Measurements from ENCODE around the gene PHLPP1. TPM values are rescaled to one million over a fixed set of nuclear protein-coding genes. Genes with fewer than 3 reads are reported as not detected.

Gene PHLPP1
- total and polyA plus RNA-seq, 2 experiments from 2014 or later = 15.7 to 73.6 TPM

DNA sequence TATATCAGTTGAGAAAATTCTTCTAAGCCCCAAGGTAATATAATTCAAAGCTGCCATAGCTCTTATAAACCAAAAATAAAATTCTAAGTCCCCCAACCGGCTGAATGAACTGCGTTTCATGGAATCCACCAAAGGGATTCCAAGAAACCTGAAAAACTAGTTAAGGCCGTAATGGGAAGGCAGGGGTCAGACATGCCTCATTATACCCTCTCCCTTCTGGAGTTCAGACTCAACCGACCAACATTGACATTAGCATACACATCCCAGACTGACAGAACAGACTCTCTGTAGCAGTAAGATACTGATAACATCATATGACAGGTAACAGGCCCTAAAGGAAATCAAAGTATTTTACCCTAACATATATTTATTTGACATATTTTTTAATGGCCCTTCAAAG, 31.4 kb upstream of the PHLPP1 start:
- no peak overlapping the region for H3K4me3 Mint-ChIP-seq

DNA sequence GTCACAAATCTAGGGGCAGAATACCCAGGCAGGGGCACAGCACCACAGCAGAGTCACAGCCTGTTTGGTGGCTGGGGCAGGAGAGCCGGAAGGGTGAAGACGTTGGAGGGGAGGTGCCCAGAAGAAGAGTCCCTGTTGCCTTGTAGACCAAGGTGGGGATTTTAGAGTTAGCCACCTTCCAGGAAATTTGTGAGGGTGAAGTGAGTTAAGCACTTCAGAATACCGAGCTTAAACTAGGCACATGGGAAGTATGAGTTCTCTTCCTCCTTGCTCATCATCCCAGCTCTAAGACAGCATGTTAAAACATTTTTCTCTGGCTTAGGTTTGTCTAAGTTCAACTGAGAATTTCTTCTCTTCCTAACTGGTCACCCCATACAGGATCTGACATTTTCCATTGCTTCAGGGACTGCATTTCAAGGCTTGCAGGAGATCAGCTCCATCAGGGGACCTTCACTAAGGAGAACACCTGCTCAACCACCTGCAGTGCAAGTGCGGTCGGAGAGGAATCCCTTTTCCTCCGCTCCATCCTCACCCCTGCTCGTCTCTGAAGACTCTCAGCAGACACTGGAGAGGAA, 26.5 kb upstream of the PHLPP1 start:
- H3K4me1 Mint-ChIP-seq = peaks cover 7% of the 10 kb centered on the region
- ATAC-seq = no peak
- Histone ChIP-seq H3F3A (replicated peaks; ENCODE audit: low read depth) (no peaks in the 10 kb centered on the region), H3K79me2 (replicated peaks; ENCODE audit: insufficient read depth) (no peaks in the 10 kb centered on the region), H3K9me2 (ENCODE audit: insufficient read depth) (no peaks in the 10 kb centered on the region), H2AFZ (no peak overlapping the region), H4K20me1 (replicated peaks; ENCODE audit: insufficient read depth) (no peaks in the 10 kb centered on the region), H3K36me3 (ENCODE audit: insufficient read depth) (no peaks in the 10 kb centered on the region), H3K27me3 (ENCODE audit: insufficient read depth) (no peaks in the 10 kb centered on the region), H3K4me3 (no peak overlapping the region), H3K27ac (ENCODE audit: low read depth) (no peak overlapping the region), H3K4me2 (no peak overlapping the region), H3K4me1 (ENCODE audit: insufficient read depth) (no peaks in the 10 kb centered on the region)
- H3K9me3 Mint-ChIP-seq = peaks cover 24% of the 10 kb centered on the region
- DNase-seq (ENCODE audit: low spot score) = no peak
- no peak overlapping the region for H3K27ac Mint-ChIP-seq
- H3K36me3 Mint-ChIP-seq (ENCODE audit: low read depth) = peaks cover 12% of the 10 kb centered on the region; the same call in 2 of the 3 replicates
- peaks cover 2% of the 10 kb centered on the region for H3K27me3 Mint-ChIP-seq (ENCODE audit: insufficient read depth, low read depth, poor library complexity)
- no peak overlapping the region for H3K4me3 Mint-ChIP-seq
- TF ChIP-seq, protein P1, sequence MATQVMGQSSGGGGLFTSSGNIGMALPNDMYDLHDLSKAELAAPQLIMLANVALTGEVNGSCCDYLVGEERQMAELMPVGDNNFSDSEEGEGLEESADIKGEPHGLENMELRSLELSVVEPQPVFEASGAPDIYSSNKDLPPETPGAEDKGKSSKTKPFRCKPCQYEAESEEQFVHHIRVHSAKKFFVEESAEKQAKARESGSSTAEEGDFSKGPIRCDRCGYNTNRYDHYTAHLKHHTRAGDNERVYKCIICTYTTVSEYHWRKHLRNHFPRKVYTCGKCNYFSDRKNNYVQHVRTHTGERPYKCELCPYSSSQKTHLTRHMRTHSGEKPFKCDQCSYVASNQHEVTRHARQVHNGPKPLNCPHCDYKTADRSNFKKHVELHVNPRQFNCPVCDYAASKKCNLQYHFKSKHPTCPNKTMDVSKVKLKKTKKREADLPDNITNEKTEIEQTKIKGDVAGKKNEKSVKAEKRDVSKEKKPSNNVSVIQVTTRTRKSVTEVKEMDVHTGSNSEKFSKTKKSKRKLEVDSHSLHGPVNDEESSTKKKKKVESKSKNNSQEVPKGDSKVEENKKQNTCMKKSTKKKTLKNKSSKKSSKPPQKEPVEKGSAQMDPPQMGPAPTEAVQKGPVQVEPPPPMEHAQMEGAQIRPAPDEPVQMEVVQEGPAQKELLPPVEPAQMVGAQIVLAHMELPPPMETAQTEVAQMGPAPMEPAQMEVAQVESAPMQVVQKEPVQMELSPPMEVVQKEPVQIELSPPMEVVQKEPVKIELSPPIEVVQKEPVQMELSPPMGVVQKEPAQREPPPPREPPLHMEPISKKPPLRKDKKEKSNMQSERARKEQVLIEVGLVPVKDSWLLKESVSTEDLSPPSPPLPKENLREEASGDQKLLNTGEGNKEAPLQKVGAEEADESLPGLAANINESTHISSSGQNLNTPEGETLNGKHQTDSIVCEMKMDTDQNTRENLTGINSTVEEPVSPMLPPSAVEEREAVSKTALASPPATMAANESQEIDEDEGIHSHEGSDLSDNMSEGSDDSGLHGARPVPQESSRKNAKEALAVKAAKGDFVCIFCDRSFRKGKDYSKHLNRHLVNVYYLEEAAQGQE (IDR thresholded peaks at IDR 0.05; ENCODE audit: unreplicated experiment) = no peak
- TF ChIP-seq JUNB (IDR thresholded peaks at IDR 0.05; ENCODE audit: unreplicated experiment) (no peak), ZNF114 (CRISPR knock-in tag; IDR thresholded peaks at IDR 0.05) (no peak), POLR2AphosphoS5 (IDR thresholded peaks at IDR 0.05; ENCODE audit: low read depth) (no peak), EZH2 (IDR thresholded peaks at IDR 0.05; ENCODE audit: low read depth, unreplicated experiment) (no peak)
- TF ChIP-seq, protein P2, sequence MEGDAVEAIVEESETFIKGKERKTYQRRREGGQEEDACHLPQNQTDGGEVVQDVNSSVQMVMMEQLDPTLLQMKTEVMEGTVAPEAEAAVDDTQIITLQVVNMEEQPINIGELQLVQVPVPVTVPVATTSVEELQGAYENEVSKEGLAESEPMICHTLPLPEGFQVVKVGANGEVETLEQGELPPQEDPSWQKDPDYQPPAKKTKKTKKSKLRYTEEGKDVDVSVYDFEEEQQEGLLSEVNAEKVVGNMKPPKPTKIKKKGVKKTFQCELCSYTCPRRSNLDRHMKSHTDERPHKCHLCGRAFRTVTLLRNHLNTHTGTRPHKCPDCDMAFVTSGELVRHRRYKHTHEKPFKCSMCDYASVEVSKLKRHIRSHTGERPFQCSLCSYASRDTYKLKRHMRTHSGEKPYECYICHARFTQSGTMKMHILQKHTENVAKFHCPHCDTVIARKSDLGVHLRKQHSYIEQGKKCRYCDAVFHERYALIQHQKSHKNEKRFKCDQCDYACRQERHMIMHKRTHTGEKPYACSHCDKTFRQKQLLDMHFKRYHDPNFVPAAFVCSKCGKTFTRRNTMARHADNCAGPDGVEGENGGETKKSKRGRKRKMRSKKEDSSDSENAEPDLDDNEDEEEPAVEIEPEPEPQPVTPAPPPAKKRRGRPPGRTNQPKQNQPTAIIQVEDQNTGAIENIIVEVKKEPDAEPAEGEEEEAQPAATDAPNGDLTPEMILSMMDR (conservative IDR thresholded peaks at IDR 0.05; ENCODE audit: low read depth in 2 of 2) = no peak
- TF ChIP-seq, protein P3, sequence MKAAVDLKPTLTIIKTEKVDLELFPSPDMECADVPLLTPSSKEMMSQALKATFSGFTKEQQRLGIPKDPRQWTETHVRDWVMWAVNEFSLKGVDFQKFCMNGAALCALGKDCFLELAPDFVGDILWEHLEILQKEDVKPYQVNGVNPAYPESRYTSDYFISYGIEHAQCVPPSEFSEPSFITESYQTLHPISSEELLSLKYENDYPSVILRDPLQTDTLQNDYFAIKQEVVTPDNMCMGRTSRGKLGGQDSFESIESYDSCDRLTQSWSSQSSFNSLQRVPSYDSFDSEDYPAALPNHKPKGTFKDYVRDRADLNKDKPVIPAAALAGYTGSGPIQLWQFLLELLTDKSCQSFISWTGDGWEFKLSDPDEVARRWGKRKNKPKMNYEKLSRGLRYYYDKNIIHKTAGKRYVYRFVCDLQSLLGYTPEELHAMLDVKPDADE (IDR thresholded peaks at IDR 0.05) = no peak

More for the DNA sequence above, 31.4 kb upstream of the PHLPP1 start:
- Mint-ChIP-seq H3K27ac (peak overlapping the region; percentile 67; the same call in 1 of the 2 replicates), H3K9me3 (peaks cover 19% of the 10 kb centered on the region), H3K27me3 (ENCODE audit: insufficient read depth, low read depth, poor library complexity) (no peaks in the 10 kb centered on the region), H3K36me3 (ENCODE audit: low read depth) (peaks cover 9% of the 10 kb centered on the region; the same call in 2 of the 3 replicates), H3K4me1 (peaks cover 29% of the 10 kb centered on the region)
- no peaks in the 10 kb centered on the region for H3K79me2 ChIP-seq (replicated peaks; ENCODE audit: insufficient read depth)
- no peak overlapping the region for H3K27ac ChIP-seq (ENCODE audit: low read depth)
- TF ChIP-seq, protein P2 (conservative IDR thresholded peaks at IDR 0.05; ENCODE audit: low read depth in 2 of 2) = 0 out of 4 replicates have a peak, but pooled peaks of 1 of the 2 experiments have one; percentile 20
- no peak for TF ChIP-seq ZNF114 (CRISPR knock-in tag; IDR thresholded peaks at IDR 0.05)
- H3K9me2 ChIP-seq (ENCODE audit: insufficient read depth) = no peaks in the 10 kb centered on the region
- no peak overlapping the region for H3K4me2 ChIP-seq
- H4K20me1 ChIP-seq (replicated peaks; ENCODE audit: insufficient read depth) = no peaks in the 10 kb centered on the region
- H3K27me3 ChIP-seq (ENCODE audit: insufficient read depth) = no peaks in the 10 kb centered on the region
- H3K4me3 ChIP-seq = no peak overlapping the region
- DNase-seq (ENCODE audit: low spot score) (peak; percentile 68), ATAC-seq (peak; percentile 70)
- peaks cover 23% of the 10 kb centered on the region for H3K4me1 ChIP-seq (ENCODE audit: insufficient read depth)
- no peak overlapping the region for H2AFZ ChIP-seq
- H3F3A ChIP-seq (replicated peaks; ENCODE audit: low read depth) = no peaks in the 10 kb centered on the region
- no peaks in the 10 kb centered on the region for H3K36me3 ChIP-seq (ENCODE audit: insufficient read depth)
